GM21825 (cell line): ENCODE results near the gene CPA1.

Experiments
- ATAC-seq: cut with Tn5 transposase; IDR thresholded peaks from one replicate; pipeline ENCODE4 v1.9.1; 2021; ENCODE audit warnings: mild to moderate bottlenecking, moderate library complexity; ENCODE audit not compliant: unreplicated experiment

Gene CPA1

DNA sequence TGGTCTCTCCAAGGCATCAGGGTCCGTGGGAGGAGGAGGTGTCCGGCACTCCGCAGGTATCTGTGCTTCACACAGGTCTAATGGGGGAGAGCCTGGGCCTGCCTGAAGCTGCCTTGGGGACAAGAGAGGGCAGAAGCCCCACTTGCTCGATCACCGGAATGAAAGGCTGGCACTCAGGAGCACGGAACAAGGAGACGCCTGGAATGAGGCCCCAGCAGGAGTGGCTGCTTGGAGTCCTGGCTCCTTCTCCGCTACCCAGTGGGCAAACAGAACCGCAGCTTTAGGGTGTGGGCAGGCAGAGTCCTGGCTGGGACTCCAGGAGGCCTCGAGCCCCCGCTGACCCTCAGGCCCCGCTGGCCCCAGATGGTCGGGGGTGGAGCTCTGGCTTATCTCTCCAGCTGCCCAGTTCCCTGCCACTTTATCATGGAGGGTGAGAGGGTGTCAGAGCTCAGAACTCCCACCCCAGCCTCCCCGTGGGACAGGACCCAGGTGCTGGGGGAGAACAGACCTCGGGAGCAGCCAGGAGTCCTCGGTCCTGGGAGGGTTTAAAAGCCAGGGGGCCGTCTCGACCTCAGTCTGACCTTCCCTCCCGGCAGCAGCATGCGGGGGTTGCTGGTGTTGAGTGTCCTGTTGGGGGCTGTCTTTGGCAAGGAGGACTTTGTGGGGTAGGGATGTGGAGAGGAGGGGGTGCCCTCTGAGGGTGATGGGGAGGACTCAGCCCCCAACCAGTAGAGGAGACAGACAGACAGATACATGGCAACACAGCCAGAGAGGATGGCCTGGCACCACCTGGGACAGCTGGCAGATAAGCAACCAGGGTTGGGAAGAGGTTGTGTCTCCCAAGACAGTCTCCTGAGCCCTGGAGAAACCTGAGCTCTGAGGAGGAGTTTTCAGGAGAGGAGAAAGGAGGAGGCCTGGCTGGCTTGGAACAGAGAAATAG lies at the start of gene CPA1:
Gene CPA1 (plus strand): TSS at position 574 of the 940 bp plus-strand sequence. CDS start 27 bp downstream, at position 601.
- ATAC-seq = no peak

DNA sequence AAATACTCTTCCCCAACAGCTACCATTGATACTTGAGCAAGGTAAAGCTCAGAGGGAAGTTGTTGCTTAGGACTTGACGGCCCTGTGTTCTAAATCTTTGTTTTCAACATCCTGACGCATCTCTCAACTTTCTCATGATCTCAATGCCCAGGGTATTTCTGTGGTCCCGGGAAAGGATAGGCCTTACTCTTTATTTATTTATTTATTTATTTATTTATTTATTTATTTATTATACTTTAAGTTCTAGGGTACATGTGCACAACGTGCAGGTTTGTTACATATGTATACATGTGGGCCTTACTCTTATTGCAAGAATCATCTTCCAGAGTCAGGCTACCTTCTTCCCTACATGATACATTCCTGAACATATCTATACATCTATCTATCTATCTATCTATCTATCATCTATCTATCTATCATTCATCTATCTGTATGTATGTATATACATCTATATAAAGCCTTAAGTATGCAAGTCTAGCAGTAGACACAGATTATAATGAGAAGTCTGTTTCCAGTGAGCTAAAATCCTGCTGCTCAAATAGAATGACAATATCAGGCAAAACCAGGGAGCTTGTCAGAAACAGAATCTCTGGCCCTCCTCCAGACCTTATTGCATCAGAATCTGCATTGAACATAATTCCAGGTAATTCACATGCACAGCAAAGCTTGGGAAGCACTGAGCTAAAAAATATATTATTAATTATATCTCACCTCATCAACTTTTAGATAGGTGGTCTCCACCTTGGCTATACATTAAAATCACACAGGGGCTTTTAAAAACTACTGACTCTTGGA lies 47.8 kb upstream of the CPA1 start:
- ATAC-seq = no peak

DNA sequence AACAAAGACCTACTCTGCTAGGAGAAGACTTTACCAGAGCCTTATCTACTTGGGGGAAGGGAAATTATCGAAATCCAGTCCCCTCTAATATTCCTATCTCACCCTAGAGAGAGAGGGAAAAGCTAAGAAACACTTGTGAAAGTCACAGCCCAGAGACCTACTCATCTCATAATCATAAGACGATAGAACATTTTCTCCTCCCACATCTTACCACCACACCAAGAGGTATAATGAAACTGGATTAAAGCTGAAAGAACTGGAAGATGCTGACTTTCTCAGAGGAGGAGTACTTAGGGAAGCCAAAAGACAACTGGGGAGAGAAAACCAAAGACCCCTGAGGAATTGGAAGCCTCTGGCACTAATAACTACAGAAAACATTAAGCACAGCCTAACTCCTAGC lies 46.5 kb upstream of the CPA1 start:
- ATAC-seq = no peak

DNA sequence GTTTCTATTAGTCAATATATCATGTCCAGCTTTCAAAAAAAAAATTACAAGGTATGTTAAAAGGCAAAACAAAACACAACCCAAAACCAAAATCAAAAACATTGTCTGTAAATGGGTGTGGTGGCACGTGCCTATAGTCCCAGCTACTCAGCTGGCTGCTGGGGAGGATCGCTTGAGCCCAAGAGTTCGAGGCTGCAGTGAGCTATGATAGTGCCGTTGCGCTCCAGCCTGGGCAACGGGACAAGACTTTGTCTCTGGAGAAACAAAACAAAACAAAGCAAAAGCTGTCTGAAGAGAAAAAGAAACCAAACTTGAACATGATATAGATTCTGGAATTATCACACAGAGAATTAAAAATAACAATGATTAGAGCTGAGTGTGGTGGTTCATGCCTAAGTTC lies 46.0 kb upstream of the CPA1 start:
- ATAC-seq = no peak

DNA sequence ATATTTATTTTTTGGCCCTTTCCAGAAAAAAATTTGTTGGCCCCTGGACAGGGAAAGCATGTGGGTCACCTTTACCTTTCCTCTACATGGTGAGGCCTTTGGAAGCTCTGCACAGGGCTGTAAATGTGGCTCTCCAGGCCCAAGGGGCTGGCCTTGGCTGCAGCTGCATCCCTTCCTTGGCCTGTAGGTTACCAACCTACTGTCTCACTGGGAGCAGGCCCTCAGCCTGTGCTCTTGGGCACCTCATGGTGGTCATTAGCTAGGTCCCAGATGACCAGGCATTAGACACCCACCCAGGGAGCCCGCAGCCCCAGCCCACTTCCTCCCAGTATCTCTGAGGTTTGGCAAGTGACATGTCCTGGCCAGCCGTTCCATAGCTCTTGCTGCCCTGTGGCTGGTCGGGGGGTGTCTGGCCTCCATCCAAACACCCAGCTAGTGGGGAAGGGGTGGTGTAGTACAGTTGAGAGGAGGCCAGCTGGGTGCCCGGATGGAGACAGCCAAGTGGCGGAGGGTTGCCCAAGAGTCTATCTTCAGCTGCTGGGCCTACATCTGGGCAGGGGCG lies 42.8 kb upstream of the CPA1 start:
- no peak for ATAC-seq

DNA sequence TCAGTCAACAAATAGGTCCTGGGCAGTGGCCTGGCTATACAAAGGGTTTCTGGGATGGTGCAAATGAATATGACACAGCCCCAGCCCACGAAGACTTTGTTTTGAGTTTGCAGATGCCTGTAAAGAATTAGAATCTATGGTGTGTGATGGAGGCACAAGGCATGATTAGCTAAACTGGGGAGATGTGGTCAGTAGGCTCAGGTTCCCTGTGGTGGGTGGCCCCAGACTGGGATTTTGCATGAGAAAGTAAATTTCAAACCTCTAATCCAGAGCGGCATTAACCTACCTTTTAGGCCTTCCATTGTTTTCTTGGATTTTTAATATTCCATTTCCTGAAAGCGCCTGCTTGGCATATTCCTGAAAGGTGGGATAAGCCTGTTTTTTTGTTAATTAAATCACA lies 42.1 kb upstream of the CPA1 start:
- no peak for ATAC-seq

DNA sequence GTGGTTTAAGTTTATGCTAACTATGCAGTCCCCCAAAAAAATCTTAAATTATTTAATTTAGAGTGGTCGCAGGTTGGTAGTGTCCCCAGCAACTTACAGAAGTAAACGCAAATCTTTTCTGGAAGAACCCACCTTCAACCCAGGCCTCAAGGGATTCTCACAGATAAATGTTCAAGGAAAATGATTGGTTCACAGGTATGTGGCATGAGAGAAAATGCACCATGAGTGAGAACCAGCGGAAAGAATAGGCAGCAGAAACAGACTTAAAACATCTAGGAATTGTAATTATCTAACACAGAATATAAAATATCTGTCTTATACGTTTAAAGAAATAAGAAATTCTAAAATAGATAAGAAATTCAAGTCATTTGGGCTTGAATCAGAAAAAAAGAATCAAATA lies 38.4 kb upstream of the CPA1 start:
- no peak for ATAC-seq

DNA sequence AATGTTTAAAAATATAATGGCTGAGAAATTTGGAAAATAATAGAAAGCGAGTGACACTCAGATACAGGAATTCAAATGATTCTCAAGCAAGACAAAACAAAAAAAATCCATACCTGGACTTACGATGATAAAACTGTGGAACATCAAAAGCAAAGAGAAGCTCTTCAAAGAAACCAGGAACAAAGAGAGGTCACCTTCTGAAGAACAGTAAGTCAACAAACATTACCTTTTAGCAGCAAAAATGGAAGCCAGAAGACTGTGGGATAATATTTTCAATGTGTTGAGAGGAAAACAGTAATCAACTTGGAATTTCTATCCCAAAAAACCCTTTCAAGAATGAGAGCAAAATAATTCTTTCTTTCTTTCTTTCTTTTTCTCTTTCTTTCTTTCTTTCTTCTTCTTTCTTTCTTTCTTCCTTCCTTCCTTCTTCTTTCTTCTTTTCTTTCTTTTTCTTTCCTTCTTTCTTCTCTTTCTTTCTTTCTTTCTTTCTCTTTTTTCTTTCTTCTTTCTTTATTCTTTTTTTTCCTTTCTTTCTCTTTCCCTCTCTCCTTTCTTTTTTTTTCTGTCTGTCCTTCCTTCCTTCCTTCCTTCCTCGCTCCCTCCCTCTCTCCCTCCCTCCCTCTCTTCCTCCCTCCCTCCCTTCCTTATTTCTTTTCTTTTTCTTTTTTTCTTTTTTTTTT lies 37.5 kb upstream of the CPA1 start:
- ATAC-seq = no peak

DNA sequence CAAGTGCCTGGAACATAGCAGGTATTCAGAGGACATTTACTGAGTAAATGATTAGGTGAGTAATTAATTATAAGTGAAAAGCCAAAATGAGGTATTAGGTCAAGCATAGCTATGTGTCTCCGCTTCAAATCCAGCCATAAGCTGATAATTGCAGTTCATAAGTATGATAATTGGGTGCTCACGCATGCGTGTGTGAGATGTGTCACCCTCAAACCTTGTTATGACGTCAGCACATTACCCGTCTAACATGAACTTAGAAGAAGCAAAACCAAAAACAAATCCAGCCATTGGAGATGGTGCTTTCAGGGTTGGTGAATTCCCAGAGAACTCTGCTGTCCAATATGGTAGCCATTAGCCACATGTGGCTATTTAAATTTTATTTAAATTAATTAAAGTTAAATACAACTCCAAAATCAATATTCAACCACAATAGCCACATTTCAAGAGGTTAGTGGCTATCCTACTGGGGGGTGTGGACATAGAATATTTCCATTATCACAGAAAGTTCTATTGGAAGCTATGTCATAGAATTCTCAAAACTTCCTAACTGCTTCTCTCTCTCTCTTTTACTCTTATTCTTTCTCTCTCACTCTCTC lies 35.9 kb upstream of the CPA1 start, which contains the start of gene CPA5:
Gene CPA5 (plus strand): TSS at position 546 of the 596 bp plus-strand sequence. CDS start 1,670 bp downstream, outside the sequence.
- ATAC-seq = no peak

DNA sequence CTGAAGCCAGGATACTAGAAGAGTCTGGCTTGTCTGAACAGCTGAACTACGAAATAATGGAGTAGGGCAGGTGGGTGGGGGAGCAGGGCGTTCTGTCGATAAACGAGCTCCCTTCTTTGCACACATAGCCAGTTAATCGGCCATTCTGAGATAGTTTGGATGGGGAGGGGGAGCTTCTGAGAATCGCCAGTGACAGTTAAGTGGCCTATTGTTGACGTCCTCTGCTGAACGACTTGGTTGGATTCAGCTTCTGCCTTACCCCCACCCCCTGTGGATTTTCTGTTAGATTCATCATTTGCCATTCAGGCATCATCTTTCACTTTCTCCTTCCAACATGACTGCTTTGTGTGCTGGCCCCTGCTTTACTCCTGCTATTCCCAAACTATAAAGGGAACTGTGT lies 35.2 kb upstream of the CPA1 start:
- no peak for ATAC-seq

DNA sequence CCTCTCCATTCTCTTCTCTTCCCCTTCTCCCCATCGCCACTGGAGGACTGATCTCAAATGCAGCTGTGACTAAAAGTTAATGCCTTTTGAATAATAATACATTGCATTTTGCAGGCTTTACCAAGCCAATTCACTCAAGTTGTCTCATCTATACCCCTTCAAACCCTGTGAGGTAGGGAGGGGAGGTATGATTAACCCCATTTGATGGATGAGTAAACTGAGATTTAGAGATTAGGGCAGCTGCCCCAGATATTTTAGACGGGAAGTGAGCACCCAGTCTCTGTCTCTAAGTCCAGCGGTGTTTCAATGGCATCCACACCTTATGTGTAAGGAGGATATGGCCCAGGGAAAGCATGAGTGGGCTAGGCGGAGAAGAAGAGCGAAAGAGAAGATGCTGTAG lies 34.6 kb upstream of the CPA1 start:
- no peak for ATAC-seq

DNA sequence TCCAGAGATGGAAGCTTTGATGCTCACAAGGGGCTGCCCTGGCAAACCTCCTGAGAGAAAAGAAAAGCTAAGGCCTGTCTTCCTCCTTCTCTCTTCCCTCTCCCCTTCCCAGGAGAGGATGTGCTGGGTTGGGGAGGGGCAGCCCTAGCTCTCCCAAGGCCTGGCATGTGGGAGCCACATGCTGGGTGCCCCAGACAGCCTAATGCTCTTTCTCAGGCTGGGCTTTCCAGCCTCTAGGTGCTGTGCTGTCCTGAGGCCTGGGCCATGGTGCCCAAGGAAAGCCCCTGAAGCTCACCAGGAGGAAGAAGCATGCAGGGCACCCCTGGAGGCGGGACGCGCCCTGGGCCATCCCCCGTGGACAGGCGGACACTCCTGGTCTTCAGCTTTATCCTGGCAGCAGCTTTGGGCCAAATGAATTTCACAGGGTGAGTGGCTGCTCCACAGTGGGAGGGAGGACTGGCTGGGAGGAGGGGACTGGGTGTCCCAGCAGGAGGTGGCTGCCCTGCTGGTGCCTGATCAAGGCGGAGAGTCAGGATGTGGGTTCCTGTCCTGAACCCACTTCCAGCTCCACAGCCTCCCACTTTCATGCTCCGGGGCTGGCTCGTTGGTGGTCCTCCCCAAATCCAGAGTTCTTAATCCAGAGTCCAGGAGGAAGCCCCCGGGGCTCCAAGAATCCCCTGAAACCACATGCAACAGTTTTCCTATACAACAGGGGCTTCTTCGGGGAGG lies 34.0 kb upstream of the CPA1 start:
- ATAC-seq = no peak

DNA sequence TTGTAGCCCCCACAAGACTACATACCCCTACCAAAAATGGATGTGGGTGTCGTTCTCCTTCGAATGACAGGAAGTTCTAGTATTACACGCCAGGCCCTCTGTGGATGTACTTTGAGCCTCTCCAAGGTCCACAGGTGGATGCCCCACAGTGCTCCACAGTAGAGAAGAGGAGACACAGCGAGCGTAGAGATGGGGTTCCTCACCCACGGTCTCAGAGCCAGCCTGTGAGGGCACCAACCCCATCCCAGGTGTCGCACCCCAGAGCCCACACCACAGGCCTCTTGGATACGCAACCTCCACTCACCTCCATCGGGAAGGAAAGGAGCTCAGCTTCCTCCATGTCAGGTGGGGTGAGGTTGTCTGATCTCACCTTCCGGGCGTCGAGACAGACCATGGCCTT lies 33.4 kb upstream of the CPA1 start:
- no peak for ATAC-seq

DNA sequence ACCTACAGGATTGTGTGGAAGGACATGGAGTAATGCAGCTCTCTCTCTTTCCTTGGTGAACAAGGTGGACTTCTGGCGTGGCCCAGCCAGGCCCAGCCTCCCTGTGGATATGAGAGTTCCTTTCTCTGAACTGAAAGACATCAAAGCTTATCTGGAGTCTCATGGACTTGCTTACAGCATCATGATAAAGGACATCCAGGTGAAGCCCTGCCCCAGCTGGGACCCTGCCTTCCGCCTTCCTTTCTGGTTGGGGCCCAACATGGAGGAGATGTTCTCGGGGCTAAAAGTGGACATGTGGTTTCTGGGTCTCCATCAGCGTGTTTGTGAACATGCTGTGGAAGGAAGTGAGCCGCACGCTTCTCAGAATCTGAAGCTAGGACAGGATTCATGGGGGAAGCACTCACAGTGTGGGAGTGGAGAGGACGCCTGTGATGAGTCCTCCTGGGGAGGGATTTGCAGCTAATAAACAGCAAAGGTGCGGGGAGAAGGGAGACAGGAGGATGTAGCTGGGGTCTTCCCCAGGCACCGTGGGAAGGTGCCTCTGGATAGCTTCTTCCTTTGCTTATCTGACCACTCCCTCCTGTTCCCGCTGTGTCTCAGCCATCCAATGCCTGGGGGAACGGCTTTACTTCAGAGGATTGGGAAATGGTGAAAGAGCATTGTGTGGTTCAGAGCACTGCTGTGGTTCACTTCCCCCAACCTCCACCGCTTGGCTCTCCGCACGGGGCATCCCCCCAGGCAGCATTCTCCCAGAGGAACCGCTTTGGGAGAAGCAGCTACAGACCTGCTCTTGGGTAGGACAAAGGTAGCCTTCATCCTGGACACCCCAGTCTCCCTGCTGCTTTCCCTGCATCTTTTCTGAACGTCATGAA lies 30.1 kb upstream of the CPA1 start:
- ATAC-seq = no peak

DNA sequence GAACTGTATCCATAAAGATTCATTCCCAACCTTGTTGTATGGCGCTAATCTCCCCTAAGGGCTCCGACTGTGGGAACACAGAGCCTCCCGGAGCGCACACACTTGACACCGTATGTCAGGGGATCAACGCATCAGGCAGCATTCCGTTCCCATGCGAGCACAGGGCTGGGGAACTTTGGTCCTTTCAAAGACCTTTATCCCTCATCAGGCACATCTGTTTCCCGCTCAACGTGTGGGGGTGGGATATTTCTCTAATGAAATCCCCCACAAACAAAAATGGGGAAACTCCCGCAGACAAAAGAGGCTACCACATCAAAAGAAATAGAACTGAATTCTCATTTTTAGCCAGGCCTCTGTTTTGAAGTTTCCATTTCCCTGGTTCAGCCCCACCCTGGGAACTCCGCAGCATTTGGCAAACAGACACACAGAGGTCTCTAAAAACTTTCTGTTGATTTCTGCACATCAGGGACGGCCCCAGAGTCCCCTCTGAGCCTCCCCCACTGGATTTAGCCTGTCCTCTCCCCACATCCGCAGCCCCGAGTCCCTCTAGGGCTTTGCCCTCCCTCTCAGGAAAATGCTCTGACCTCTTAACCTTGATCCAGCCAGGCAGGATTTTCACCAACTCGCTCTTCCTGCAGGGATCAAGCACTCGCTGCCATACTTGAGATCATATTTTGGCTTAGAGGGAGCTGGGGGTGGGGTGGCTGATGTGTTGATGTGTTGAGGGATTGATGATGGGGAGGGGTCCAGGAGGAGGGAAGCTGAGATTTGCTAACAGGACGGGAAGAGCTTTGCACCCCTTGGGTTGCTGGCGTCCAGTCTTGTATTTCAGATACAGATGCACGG lies 29.1 kb upstream of the CPA1 start:
- ATAC-seq = no peak

DNA sequence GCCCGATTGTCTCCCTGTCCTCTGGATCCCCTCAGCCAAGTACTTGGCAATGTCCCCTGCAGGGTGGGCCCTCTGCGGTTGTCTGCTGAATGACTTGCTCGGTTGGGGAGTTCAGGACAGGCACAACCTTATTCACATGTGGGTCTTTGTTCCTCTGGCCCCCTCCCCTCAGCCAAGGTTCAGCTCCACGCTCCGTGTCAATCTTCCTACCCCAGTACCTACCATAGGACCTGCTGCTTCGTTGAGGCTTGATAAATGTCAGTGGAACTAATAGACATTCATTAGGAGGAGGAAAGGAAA lies 28.6 kb upstream of the CPA1 start:
- no peak for ATAC-seq

DNA sequence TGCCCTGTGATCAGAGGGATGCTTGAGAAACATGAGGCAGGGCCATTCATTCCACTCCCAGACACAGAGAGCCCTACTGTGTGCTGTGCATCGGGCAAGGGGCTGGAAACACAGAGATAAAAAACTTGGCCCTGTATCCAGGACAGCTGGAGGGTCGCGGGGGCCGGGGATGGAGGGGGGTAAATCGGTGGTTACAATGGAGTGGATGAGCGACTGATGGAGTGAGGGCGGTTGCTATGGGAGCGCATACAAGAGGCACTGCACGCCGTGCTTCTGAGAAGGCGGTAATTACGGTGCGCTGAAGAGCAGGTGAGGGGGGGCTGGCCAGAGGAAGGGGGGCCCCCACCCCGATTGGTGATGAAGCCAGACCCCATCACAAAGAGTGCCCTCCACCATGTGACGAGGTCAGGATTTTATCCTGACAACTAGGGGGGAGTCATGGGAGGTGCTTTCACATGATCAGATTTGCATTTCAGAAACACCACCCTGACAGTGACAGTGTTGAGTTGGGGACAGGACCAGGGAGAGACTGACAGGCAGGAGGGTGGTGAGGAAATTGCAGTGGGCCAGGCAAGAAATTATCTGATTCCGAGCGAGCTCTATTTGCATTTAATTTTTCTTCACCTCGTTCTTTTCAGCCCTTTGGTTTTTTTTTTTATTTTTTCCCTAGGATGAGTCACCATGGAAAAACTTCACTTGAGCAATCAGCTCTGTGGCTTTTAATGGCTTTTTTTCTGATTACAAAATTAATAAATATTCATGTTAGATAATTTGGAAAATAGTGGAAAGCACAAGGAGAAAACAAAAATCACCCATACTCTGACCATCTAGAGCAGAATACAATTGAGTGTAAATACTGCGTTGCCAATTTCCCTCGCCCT lies 27.9 kb upstream of the CPA1 start:
- ATAC-seq = no peak
